Trophoblast cell (in vitro differentiated cells and primary cell): ENCODE measurements around the gene CCDC70.

Experiments used
- DNase-seq, 2 donors: peaks; one replicate each; pipeline ENCODE4 v3.0.0-alpha.2; 2016
- H2AFZ ChIP-seq: 2 replicates; pipeline ENCODE4 v1.6.1; 2013; ENCODE audit warnings: low read length, moderate library complexity, mild to moderate bottlenecking; ENCODE audit not compliant: insufficient read depth, poor library complexity
- H2AK5ac ChIP-seq: 2 replicates; pipeline ENCODE4 v1.6.1; 2013; ENCODE audit warnings: mild to moderate bottlenecking, low read length
- H2BK120ac ChIP-seq: 2 replicates; pipeline ENCODE4 v1.6.1; 2013; ENCODE audit warnings: low read length, mild to moderate bottlenecking, moderate library complexity; ENCODE audit not compliant: insufficient read depth, poor library complexity
- H2BK12ac ChIP-seq: 2 replicates; pipeline ENCODE4 v1.6.1; 2013; ENCODE audit warnings: mild to moderate bottlenecking, low read length, moderate library complexity
- H2BK5ac ChIP-seq: 2 replicates; pipeline ENCODE4 v1.6.1; 2013; ENCODE audit warnings: low read length, low read depth, moderate library complexity, mild to moderate bottlenecking; ENCODE audit not compliant: poor library complexity
- H3K14ac ChIP-seq: 2 replicates; pipeline ENCODE4 v1.6.1; 2013; ENCODE audit warnings: mild to moderate bottlenecking, low read length
- H3K18ac ChIP-seq: 2 replicates; pipeline ENCODE4 v1.6.1; 2013; ENCODE audit warnings: mild to moderate bottlenecking, low read length
- H3K23ac ChIP-seq: 2 replicates; pipeline ENCODE4 v1.6.1; 2013; ENCODE audit warnings: low read length
- H3K27ac ChIP-seq: 2 replicates; pipeline ENCODE4 v1.5.1; 2013; ENCODE audit warnings: low read depth, mild to moderate bottlenecking, inconsistent platforms, low read length, moderate library complexity
- H3K27me3 ChIP-seq: 2 replicates; pipeline ENCODE4 v1.6.1; 2013; ENCODE audit warnings: inconsistent platforms, mild to moderate bottlenecking, low read length, moderate library complexity; ENCODE audit not compliant: insufficient read depth
- H3K36me3 ChIP-seq, 2 experiments: 1 replicate in 1 of 2; 2 replicates in 1 of 2; pipeline ENCODE4 v1.6.1; 2013; ENCODE audit warnings: low read length in 2 of 2, mild to moderate bottlenecking in 2 of 2, moderate library complexity in 1 of 2; ENCODE audit not compliant: insufficient read depth in 2 of 2, control insufficient read depth in 1 of 2
- H3K4ac ChIP-seq: 2 replicates; pipeline ENCODE4 v1.6.1; 2013; ENCODE audit warnings: low read depth, mild to moderate bottlenecking, low read length, moderate library complexity
- H3K4me1 ChIP-seq, 2 experiments: 1 replicate in 1 of 2; 2 replicates in 1 of 2; pipeline ENCODE4 v1.6.1; 2013; ENCODE audit warnings: low read length in 2 of 2, mild to moderate bottlenecking in 2 of 2, moderate library complexity in 1 of 2; ENCODE audit not compliant: insufficient read depth in 2 of 2, control insufficient read depth in 1 of 2
- H3K4me2 ChIP-seq: 2 replicates; pipeline ENCODE4 v1.6.1; 2013; ENCODE audit warnings: inconsistent platforms, mild to moderate bottlenecking, low read length, moderate library complexity
- H3K4me3 ChIP-seq: 2 replicates; pipeline ENCODE4 v1.5.1; 2013; ENCODE audit warnings: mild to moderate bottlenecking, low read depth, low read length, inconsistent platforms
- H3K79me1 ChIP-seq: one replicate; pipeline ENCODE4 v1.6.1; 2013; ENCODE audit warnings: low read length
- H3K79me2 ChIP-seq: 2 replicates; pipeline ENCODE4 v1.6.1; 2013; ENCODE audit warnings: low read length, mild to moderate bottlenecking; ENCODE audit not compliant: control insufficient read depth, insufficient read depth, poor library complexity
- H3K9ac ChIP-seq: 2 replicates; pipeline ENCODE4 v1.6.1; 2013; ENCODE audit warnings: mild to moderate bottlenecking, low read length
- H3K9me3 ChIP-seq: 2 replicates; pipeline ENCODE4 v1.6.1; 2013; ENCODE audit warnings: low read depth, mild to moderate bottlenecking, control low read depth, inconsistent platforms, low read length; ENCODE audit not compliant: insufficient read depth
- H4K12ac ChIP-seq: 2 replicates; pipeline ENCODE4 v1.6.1; 2013; ENCODE audit warnings: low read depth, mild to moderate bottlenecking, low read length, moderate library complexity
- H4K8ac ChIP-seq: 2 replicates; pipeline ENCODE4 v1.6.1; 2013; ENCODE audit warnings: low read depth, mild to moderate bottlenecking, low read length, moderate library complexity
- H4K91ac ChIP-seq: one replicate; pipeline ENCODE4 v1.6.1; 2013; ENCODE audit warnings: low read depth, mild to moderate bottlenecking, low read length, moderate library complexity
- WGBS: extraction: QIAGEN DNeasy Blood & Tissue Kit; methylation state at CpG from one replicate; pipeline ENCODE4 v1.1.7; 2013; ENCODE audit warnings: missing lambda C conversion rate; ENCODE audit not compliant: insufficient read length, insufficient coverage; ENCODE audit errors: extremely low coverage; 5-methylcytosine and 5-hydroxymethylcytosine counted together

Gene CCDC70

DNA sequence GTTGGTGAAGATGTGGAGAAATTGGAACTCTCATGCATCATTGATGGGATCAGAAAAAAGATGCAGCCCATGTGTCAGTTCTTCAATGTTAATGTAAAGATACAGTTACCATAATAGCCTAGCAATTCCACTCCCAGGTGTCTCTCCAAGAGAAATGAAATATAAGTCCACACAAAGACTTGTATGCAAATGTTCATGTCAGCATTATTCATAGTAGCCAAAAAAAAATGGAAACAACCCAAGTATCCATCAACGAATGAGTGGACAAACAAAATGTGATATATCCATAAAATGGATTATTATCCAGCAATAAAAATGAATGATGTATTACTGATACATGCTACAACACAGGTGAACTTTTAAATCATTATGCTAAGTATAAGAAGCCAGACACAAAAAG, 38.7 kb downstream of the CCDC70 start:
- no peak overlapping the region for H3K9ac ChIP-seq
- no peak overlapping the region for H4K8ac ChIP-seq
- no peaks in the 10 kb centered on the region for H3K36me3 ChIP-seq
- H2BK12ac ChIP-seq = no peak overlapping the region
- no peaks in the 10 kb centered on the region for H3K4me1 ChIP-seq
- no peak overlapping the region for H3K4me2 ChIP-seq
- no peak overlapping the region for H4K91ac ChIP-seq
- DNase-seq = no peak
- H3K79me1 ChIP-seq = no peaks in the 10 kb centered on the region
- no peak overlapping the region for H4K12ac ChIP-seq
- no peaks in the 10 kb centered on the region for H3K79me2 ChIP-seq
- no peaks in the 10 kb centered on the region for H3K9me3 ChIP-seq
- no peak overlapping the region for H3K4ac ChIP-seq
- no peak overlapping the region for H2BK5ac ChIP-seq
- no peak overlapping the region for H2AK5ac ChIP-seq
- no peak overlapping the region for H3K4me3 ChIP-seq
- no peaks in the 10 kb centered on the region for H3K27me3 ChIP-seq
- H2BK120ac ChIP-seq = no peak overlapping the region
- WGBS = no CpG with 5 or more reads among the region's 1 CpG
- no peak overlapping the region for H3K27ac ChIP-seq
- H2AFZ ChIP-seq = no peak overlapping the region
- no peak overlapping the region for H3K14ac ChIP-seq
- no peak overlapping the region for H3K18ac ChIP-seq
- no peak overlapping the region for H3K23ac ChIP-seq

DNA sequence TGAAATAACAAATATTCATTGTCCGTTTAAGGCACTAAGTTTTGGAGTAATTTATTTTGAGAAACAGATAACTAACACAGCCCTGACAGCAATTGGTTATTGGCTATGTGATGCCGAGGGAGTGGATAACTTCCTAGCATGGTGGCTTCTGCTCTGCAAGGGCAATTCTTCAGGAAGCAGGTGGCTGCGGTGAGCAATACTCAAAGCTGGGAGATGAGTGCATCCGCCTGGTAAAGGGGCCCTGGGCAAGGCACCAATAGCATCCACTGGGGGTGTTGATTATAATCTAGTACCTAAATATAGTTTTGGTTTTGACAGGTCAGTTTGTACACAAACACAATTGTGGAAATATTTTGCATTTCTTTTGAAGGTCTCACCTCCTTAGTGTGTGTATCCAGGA, 41.0 kb downstream of the CCDC70 start:
- Histone ChIP-seq H4K12ac (no peak overlapping the region), H4K91ac (no peak overlapping the region), H2AK5ac (no peak overlapping the region), H3K9me3 (no peaks in the 10 kb centered on the region), H4K8ac (no peak overlapping the region), H3K4me3 (no peak overlapping the region), H3K4ac (no peak overlapping the region), H2BK5ac (no peak overlapping the region), H2BK12ac (no peak overlapping the region), H3K36me3 (no peaks in the 10 kb centered on the region), H3K23ac (no peak overlapping the region), H3K79me1 (no peaks in the 10 kb centered on the region), H3K27ac (no peak overlapping the region), H2BK120ac (no peak overlapping the region), H3K18ac (no peak overlapping the region), H3K79me2 (no peaks in the 10 kb centered on the region), H3K14ac (no peak overlapping the region), H3K4me1 (no peaks in the 10 kb centered on the region), H2AFZ (no peak overlapping the region), H3K4me2 (no peak overlapping the region), H3K9ac (no peak overlapping the region), H3K27me3 (no peaks in the 10 kb centered on the region)
- DNase-seq = no peak
- WGBS = no CpG with 5 or more reads among the region's 4 CpGs

DNA sequence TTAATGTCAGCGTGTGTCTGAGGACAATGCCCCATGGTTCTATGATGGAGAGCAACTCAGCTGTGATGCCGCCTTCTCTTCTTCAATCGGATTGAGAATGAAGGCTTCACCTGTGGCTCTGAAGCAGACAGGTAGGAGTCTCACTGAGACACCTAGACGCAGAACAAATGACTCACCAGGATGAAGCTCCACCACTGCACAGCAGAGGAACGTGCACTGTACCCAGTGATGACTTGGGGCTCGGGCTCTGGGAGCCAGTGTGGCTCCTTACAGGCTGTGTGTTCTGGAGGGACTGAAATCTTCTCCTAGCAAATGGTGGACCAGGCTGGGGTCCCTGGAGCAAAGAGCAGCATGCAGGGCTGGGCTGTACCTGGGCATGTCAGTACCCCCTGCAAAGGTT, 44.0 kb downstream of the CCDC70 start:
- no CpG with 5 or more reads among the region's 6 CpGs for WGBS
- H3K27me3 ChIP-seq = no peaks in the 10 kb centered on the region
- H3K27ac ChIP-seq = no peak overlapping the region

DNA sequence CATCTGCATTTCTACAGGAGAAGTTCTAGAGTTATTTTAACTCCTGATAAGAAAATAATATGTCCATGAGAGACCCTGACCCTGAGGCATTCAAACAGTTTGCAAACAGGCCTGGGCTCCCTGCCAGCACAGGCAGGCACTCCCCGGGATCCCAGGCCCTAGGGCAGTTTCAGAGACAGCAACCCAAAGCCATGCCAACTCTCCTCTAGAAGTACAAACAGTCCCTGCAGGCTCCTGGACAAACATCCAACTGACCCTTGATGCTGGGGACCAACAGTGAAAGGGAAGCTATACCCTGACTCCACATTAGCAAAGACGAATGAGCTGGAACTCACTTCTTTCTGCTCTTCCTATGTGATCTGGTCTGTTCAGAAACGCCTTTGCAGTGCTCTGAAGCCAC, 44.8 kb downstream of the CCDC70 start:
- H3K18ac ChIP-seq = no peak overlapping the region
- no peak overlapping the region for H3K14ac ChIP-seq
- no peak overlapping the region for H3K4me3 ChIP-seq
- DNase-seq = no peak
- H3K4me1 ChIP-seq = no peaks in the 10 kb centered on the region
- no peaks in the 10 kb centered on the region for H3K9me3 ChIP-seq
- no peak overlapping the region for H4K91ac ChIP-seq
- H3K79me2 ChIP-seq = no peaks in the 10 kb centered on the region
- no peaks in the 10 kb centered on the region for H3K27me3 ChIP-seq
- H2BK5ac ChIP-seq = no peak overlapping the region
- no peaks in the 10 kb centered on the region for H3K79me1 ChIP-seq
- H4K12ac ChIP-seq = no peak overlapping the region
- no peak overlapping the region for H2AFZ ChIP-seq
- H3K4ac ChIP-seq = no peak overlapping the region
- no peak overlapping the region for H2BK120ac ChIP-seq
- H3K27ac ChIP-seq = no peak overlapping the region
- no peaks in the 10 kb centered on the region for H3K36me3 ChIP-seq
- WGBS = no CpG with 5 or more reads among the region's 3 CpGs
- no peak overlapping the region for H3K9ac ChIP-seq
- H4K8ac ChIP-seq = no peak overlapping the region
- no peak overlapping the region for H2AK5ac ChIP-seq
- H3K23ac ChIP-seq = no peak overlapping the region
- H3K4me2 ChIP-seq = no peak overlapping the region
- no peak overlapping the region for H2BK12ac ChIP-seq

More for the DNA sequence above, 44.0 kb downstream of the CCDC70 start:
- H3K14ac ChIP-seq = no peak overlapping the region
- no peak overlapping the region for H4K91ac ChIP-seq
- no peak overlapping the region for H2BK12ac ChIP-seq
- no peak overlapping the region for H2BK120ac ChIP-seq
- no peaks in the 10 kb centered on the region for H3K79me1 ChIP-seq
- H2AK5ac ChIP-seq = no peak overlapping the region
- no peak overlapping the region for H3K4me2 ChIP-seq
- H4K12ac ChIP-seq = no peak overlapping the region
- H3K79me2 ChIP-seq = no peaks in the 10 kb centered on the region
- no peak overlapping the region for H3K4me3 ChIP-seq
- H2BK5ac ChIP-seq = no peak overlapping the region
- no peaks in the 10 kb centered on the region for H3K36me3 ChIP-seq
- H3K4me1 ChIP-seq = no peaks in the 10 kb centered on the region
- H3K23ac ChIP-seq = no peak overlapping the region
- H3K9me3 ChIP-seq = no peaks in the 10 kb centered on the region
- H4K8ac ChIP-seq = no peak overlapping the region
- H3K9ac ChIP-seq = no peak overlapping the region
- H3K4ac ChIP-seq = no peak overlapping the region
- no peak for DNase-seq
- no peak overlapping the region for H2AFZ ChIP-seq
- no peak overlapping the region for H3K18ac ChIP-seq
